Cortex of kidney (tissue), 1 donor: Measurements from ENCODE around the gene ANO3.
"Not testable (repeated sequence)": the region's sequence is repeated elsewhere in the genome, so short reads cannot be mapped to it uniquely, and the experiment has no call there.

Source experiments
- DNase-seq: peaks from one replicate; lab custom pipeline; 2025; lab: John Stamatoyannopoulos, UW

The ANO3 gene

DNA sequence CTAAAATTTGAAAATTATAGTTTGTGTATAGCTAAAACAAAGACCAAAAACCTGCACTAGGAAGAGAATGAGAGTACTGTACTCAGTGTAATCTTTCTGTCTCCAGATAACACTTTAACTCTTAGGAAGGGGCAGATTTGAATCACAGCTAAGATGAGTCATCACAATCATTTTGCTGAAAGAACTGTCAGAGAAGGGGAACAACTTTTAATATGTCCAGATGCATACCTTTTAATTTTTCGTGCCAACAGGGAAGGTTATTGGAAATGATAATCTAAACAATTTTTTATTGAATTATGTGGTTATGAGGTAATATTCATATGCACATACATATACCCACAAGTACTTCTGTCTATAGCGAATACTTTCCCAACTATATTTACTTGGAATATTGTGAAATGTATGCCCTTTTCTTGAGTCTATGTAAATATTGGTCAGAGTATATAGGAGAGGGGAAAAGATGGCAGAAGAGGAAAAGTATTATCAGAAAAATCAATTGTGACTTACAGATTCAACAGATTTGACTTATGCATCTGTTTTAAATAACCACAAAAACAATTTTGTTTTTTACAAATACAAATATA, 291.2 kb downstream of the ANO3 start:
- DNase-seq: no peak

DNA sequence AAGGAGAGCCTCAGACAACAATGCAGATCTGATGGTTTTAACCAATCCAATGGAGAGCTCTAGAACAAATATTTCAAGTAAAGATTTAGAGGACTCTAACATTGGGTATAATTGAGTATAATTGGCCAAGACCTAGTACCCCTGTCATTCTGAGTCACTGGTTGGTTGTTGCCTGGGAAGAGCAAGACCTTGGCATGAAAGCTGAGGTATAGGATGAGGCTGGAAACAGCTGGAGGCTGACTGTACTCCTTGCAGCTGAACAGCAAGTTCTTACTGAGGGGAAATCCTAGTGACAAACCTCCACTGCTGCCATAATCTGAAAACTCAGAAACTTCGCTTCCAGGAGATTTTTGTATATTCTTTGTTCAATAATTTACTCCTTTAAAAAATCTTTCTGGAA, 294.4 kb downstream of the ANO3 start:
- no peak for DNase-seq

DNA sequence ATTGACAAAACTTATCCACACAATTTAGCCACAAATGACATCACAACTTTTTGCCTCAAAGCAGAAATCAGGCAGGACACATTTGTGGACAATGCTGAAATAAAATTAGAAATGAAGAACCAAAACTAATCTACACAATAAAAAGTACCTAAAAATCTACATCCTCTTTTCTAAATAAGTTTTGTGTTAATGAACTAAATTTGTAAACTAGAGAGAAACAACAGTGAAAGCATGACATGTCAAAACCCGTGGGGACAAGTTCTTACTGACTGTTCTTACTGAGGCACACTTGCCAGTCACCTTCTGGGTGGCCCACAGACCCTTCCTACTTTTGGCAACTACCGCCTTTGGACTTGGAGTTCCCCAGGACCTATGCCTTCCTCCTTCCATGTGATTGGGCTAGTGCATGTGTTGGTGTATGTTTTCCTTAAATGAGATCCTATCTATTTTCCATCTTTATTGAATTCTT, 300.8 kb downstream of the ANO3 start:
- DNase-seq: no peak

DNA sequence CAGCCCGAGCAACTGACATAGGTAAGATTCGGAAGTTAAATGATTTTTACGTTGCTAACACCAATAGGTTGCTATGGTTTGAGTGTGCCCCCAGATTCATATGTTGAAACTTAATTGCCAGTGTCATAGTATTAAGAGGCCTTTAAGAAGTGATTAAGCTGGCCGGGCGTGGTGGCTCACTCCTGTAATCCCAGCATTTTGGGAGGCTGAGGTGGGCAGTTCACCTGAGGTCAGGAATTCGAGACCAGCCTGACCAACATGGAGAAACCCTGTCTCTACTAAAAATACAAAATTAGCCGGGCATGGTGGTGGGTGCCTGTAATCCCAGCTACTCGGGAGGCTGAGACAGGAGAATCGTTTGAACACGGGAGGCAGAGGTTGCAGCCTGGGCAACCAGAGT, 311.4 kb downstream of the ANO3 start:
- DNase-seq: not testable (repeated sequence)

DNA sequence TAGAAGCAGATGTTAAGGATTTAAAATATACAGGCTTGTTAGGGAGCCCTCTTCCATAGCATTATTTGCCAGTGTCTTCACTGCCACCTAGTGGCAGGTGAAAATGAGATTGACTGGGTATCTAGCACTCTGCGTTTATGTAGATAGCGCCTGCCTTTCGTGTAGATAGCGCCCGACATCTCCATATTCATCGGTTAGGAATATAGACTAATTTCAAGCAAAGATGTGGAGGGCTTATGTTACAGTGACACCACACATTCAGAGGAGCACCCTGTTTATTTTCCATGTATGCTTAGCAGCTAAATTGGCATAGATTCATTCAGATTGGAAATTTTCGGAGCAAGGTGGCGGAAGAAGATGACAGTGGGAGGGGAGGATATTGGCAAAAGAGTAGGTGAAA, 318.0 kb downstream of the ANO3 start:
- no peak for DNase-seq

DNA sequence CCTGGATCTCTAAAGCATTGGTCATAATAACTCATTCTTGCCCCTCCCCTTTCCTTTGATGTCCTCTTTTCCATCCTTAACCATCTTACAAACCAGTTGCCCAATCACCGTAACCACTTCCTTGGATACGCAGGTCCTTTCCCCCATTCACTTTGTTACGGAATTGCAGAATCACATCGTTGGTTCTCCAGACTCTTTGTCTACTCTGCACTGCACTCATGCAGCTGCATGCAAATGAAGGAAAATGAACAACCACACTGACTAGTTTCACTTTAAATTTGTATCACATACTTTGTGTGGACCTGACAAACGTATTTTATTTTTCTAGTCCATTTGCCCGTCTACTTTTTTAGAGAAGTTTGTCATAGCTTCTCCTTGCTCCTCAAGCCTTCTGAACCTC, 320.0 kb downstream of the ANO3 start:
- no peak for DNase-seq

DNA sequence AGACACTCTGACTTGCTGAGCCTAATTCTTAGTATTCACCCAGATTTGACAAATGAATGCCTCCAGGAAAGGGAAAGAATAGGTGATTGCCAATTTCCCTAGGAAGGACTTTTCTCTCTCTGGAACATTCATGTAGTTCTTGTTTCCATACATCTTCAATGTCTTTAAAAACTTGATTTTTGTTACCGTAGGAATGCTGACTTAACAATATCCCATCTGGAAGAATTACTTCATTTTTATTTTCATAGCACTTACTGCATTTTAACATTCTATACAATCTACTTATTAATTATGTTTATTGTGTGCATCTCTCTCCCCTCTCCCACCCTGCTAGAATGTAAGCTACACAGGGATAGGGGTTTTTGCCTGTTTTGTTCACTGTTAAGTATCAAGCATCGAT, 323.4 kb downstream of the ANO3 start:
- no peak for DNase-seq

DNA sequence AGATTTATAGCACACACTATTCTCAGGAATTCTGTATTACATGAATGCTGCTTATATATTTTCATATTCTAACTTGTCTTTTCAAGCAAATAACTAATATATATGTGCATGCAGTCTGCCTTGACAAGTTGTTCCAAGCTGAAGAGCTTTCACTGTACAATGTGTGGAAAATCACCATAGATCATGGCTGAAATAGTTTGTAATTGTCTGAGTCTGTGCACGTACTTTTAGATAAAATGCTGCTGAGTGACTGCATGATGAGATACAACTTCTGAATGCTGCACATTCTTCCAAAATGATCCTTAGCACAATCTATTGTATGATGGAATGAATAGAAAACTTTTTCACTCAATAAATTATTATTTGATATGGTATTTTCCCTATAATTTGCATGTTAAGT, 331.0 kb downstream of the ANO3 start:
- DNase-seq: no peak

DNA sequence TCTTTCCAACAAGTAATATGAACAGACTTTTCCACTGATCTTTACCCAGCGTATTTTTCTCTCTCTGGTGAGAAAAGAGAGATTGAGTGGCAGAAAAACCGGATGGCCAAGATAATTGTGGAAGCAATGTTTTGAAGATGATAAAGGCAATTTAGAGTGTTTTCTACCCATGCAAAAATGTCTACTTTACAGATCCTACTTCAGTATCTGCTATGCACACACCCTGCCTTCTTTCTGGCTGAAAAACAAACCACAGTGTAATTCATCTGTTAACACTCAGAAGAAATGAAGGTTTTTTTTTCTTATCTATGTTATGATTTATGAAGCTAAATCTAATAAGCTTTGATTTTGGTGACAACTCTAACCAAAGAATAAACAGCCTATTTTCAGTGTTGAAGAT, 333.1 kb downstream of the ANO3 start:
- DNase-seq: no peak

DNA sequence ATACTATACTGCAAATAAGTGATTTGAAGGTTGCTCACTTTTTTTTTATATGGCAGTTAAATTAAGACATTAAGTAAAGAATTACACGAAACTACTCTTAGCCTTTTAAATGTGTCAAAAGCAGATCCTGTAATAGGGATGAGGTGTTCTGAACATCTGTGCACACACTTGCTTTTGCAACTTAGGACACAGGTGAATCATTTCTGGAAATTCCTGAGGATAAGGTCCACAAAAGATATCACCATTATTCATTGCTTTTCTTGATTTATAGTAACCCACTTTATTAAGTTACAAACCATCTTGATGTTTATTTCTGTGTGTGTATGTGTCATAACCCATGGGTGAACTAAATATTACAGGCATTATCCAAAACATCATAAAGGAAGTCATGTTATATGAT, 334.0 kb downstream of the ANO3 start:
- DNase-seq: no peak

DNA sequence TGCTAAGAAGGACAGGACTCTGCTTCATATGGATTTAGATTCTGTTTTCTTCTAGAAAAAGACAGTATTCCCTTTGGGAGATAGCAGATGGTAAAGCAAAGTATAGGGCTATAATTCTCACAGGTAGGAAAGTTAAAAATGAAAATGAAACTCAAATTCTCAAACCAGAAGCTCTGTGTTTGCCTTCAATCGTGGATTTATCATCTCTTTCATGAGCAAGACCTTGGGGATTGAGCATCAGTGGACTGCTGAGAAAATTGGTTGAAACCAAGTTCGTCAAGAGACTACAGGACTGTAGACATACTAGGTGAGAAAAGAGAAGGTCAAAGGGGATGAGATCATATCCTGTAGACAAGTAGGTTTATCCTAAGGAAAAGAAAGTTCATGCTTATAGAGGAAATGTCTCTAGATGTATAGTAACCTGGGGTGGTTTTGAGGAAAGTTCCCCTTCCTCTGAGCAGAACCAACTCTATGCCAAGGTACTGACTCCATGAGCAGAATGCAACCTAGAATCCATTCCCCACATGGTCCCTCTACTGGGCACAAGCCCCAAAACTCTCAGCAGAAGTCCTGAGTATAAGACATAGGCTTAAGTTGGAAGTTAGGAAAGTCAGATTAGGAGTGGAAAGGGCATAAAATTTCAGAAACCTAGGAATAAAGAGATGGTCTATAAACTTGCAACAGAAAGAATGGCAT, 343.5 kb downstream of the ANO3 start:
- DNase-seq: no peak

DNA sequence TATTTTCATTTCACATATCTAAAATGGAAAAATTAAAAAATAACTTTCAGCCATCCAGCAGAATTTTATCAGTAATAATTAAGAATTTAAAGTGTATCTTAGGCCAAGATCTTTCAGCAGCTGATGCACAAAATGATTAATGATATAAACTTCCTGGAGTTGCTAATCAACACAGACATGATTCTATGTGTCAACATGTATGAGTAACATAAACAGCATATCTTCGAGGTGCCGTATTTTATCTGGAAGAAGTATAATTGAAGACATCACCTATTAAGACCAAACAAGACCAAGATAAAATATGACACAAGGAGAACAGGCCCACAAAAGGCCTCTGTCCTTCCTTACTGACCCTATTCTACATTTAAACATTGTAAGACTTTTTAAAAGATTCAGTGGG, 344.7 kb downstream of the ANO3 start:
- DNase-seq: no peak

DNA sequence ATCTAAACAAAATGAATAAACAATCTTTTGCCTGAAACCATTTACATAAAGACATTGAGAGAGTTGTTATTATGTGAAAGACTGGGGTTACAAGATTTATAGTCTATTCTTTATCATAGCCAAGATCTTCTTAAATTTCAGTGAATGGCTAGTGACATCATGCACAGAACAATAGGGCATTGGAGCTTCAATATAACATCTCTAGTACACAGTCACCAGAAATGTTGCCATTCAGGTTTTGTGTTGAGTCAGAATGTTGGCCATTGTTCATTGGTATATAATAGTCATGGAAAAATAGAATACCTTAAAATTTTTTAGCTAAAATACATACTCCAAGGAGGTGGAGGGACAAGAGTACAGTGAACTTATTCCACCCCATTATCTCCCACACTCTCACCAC, 345.6 kb downstream of the ANO3 start:
- no peak for DNase-seq

DNA sequence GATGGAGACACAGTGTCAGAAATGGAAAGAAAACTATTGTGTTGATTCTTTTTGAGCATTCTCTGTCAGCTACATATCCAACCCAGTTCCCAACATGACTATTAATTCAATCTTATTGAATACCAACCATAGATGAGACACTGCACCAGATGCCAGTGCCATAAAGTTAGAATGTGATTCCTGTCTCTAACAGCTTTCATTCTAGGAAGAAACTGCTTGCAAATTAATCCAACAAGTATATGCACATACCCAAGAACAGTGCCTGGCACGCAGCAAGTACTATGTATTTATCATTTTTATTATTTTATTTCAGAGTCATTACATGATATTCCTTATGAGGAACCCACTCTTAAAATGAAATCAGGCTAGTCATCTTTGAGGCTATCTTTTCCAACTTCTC, 355.4 kb downstream of the ANO3 start:
- no peak for DNase-seq

DNA sequence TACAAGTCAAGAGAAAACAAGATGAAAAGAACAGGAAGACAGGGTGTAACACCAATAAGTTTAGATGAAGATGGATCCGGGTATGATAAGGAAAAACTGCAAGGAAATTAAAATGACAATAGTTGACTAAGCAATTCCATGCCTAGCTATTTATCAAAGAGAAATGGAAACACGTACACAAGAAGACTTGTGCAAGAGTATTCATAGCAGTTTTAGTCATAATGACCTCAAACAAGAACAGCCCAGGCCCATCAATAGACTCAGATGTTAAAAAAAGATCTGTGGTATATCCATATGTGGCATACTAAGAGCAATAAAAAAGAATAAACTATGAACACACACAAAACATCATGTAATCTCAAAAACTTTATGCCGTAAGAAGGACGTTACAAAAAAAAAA, 356.8 kb downstream of the ANO3 start:
- DNase-seq: no peak

DNA sequence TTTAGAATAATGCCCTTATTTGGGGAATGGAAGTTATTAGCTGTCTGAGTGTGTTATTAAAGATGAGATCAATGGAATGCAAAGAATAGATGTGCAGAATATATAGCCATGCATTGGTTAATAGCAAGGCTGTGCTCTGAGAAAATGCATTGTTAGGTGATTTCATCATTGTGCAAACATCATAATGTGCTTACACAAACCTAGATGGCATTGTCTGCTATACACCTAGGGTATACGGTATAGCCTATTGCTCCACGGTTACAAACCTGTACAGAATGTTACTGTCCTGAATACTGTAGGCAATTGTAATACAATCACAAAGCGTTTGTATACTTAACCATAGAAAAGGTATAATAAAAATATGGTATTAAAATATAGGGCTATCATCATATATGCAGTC, 364.4 kb downstream of the ANO3 start:
- no peak for DNase-seq

DNA sequence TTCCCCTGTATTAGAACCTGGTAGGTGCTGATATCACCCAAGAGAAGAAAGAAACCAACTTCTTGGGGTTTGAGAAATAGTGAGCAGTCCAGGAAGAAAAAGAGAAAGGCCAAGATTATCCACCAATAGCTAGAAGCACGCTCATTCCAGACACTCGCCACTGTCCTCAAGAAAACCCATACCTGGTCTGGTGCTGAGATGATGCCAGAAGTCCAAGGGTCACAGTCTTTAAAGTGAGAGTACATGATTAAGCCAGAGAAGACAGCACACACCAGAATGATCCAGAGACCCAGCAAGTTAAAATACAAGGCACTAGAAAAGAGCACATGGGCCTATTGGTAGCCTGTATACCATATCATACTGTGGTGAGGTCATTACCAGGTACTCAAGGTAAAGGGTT, 366.3 kb downstream of the ANO3 start:
- DNase-seq: no peak

DNA sequence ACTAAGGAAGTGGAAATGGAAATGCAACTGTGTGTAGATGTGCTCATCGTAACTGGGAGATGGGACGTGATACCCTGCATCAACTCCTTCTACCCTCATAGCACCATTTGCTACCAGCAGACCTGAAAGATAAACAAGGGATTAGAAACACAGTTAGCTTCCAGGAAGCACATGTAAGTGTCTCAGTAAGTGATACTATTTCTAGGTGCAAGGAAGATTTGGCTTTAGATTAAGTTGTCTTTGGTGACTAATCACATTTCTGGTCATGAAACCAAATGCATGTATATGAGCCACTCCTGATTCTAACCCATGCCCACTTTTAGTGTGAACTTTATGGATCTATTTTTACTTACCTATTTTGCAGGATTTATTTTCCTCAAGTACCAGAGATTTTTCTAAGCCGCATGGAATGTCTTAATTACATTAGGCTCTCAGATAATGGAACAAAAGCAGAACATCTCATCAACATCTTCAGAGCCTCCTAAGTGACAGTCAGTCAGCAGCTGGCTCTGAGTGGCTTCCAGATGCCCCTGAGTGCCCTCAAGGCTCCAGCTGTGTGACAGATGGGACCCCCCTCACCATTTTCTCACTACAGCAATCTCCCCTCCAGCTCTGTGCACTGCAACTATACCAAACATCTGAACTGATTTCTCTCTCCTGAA, 368.8 kb downstream of the ANO3 start:
- DNase-seq: no peak

DNA sequence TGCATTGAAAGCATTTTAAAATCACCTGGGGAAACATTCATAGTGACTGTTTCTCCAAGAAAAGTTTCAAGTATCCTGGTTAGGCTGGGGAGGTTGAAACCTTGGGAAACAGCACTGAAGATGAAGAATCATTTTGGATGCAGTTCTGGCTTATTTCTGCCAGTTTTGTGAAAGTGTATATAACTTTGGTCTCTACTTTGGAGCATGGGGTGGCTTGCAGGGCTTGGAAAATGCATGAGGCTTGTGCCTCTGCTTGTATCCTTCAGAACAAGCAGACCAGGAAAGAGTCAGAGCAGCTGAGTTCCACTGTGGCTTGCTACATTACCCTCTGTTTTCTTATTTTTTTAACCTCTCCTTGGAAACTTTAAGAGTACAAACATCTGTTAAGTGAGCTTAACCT, 370.5 kb downstream of the ANO3 start:
- no peak for DNase-seq

DNA sequence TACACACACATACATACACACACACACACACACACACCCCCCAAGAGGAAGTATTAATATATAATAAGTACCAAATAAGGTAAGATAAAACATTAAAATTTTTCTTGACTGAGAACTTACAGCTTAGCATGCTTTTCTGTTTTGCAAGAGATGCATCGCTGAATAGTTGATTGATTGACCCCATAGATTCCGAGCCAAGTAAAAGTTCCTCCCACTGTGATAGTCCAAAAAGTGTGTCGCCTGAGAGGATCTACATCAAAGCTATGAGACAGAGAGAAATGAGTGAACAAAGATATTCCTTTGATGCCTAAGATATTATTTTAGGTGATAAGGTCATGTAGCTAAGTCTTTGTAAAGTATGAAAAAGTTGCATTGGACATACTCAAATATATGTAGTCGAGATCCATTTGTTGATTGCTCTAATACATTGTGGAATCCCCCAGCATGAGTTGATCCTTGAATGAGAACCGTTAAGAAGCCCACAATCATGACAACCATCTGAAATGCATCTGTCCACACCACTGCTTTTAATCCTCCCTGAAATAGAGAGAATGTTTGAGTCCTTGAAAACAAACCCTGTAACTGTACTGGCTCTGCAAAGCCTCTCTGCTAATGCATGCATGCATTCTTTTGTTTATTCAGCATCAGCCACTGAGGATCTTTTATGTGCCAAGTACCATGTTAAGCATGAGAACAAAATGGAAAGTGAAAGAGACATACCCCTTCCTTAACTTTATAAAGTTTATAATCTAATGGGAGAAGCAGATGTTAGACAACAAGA, 371.7 kb downstream of the ANO3 start:
- no peak for DNase-seq

DNA sequence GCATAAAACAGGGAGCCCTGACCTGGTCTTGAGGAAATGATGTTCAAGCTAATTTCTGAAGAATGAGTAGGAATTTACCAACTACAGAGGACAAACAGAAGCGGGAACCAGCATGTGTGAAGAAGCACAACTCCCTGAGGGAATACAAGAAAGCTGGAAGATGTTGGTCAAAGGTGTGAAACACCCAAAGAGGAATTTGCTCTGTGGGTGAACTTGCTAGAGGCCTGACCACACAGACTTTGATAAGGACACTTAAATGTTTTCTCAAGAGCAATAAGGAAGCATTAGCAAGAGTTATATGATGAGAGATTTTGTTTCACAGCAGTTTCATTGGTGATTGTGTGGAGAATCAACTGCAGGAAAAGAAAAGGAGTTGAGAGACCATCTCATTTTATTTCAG, 372.3 kb downstream of the ANO3 start:
- DNase-seq: no peak

DNA sequence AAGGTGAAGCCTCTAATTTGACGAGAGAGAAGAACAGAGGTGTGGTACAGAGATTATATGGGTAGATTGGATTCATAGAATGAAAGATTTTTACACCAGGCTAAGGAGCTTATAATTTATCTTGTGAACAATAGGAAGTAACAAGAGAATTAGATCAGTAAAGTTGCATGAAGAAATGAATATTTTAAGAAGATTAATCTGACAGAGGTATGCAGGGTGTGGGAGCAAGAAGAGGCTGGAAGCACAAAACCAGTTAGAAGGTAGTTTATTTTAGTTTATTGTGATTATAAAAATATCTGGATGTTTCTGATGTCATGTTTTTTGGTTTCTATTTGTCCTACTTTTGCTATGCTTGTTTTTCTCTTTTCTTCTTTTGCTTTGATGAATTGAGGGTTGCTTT, 374.3 kb downstream of the ANO3 start:
- DNase-seq: no peak
